HEK293T (cell line): ENCODE data around the gene SCAF1.

Experiments used
- BHLHE40 ChIP-seq: fragments of 450-650 bp; IDR thresholded peaks from 2 replicates; pipeline ENCODE4 v1.6.1; 2016; ENCODE audit warnings: mild to moderate bottlenecking, moderate library complexity, borderline replicate concordance
- ELF4 ChIP-seq: fragments of 450-650 bp; IDR thresholded peaks from 2 replicates; pipeline ENCODE4 v1.6.1; 2017; ENCODE audit warnings: antibody characterized with exemption
- FOXA1 ChIP-seq: fragments of 450-650 bp; IDR thresholded peaks from 2 replicates; pipeline ENCODE4 v1.6.1; 2016; ENCODE audit warnings: mild to moderate bottlenecking
- FOXK2 ChIP-seq: fragments of 450-650 bp; IDR thresholded peaks from 2 replicates; pipeline ENCODE4 v1.6.1; 2016; ENCODE audit warnings: mild to moderate bottlenecking
- FOXM1 ChIP-seq: fragments of 450-650 bp; IDR thresholded peaks from 2 replicates; pipeline ENCODE4 v1.6.1; 2017; ENCODE audit warnings: mild to moderate bottlenecking, borderline replicate concordance
- HDGF ChIP-seq: fragments of 450-650 bp; IDR thresholded peaks from 2 replicates; pipeline ENCODE4 v1.6.1; 2017; ENCODE audit warnings: antibody characterized with exemption, borderline replicate concordance
- LEF1 ChIP-seq: fragments of 450-650 bp; IDR thresholded peaks from 2 replicates; pipeline ENCODE4 v1.6.1; 2017; ENCODE audit warnings: mild to moderate bottlenecking, borderline replicate concordance
- NFRKB ChIP-seq: fragments of 450-650 bp; IDR thresholded peaks from 2 replicates; pipeline ENCODE4 v1.6.1; 2016; ENCODE audit warnings: mild to moderate bottlenecking, moderate library complexity
- SP1 ChIP-seq: fragments of 450-650 bp; IDR thresholded peaks from 2 replicates; pipeline ENCODE4 v1.6.1; 2017
- SUZ12 ChIP-seq: fragments of 450-650 bp; IDR thresholded peaks from 2 replicates; pipeline ENCODE4 v1.6.1; 2016; ENCODE audit warnings: mild to moderate bottlenecking
- ZNF384 ChIP-seq: fragments of 450-650 bp; IDR thresholded peaks from 2 replicates; pipeline ENCODE4 v1.6.1; 2016
- TF ChIP-seq, protein P1 (sequence below): fragments of 450-650 bp; IDR thresholded peaks from 2 replicates; pipeline ENCODE4 v1.6.1; 2016

GRCh38 chr19:49643466-49643865, 1.5 kb downstream of the SCAF1 start:
- TF ChIP-seq NFRKB (no peak), SP1 (no peak), HDGF (no peak), ELF4 (no peak), FOXM1 (no peak), BHLHE40 (no peak), ZNF384 (no peak), FOXK2 (no peak), SUZ12 (no peak), LEF1 (no peak), FOXA1 (no peak)
- TF ChIP-seq, protein P1, sequence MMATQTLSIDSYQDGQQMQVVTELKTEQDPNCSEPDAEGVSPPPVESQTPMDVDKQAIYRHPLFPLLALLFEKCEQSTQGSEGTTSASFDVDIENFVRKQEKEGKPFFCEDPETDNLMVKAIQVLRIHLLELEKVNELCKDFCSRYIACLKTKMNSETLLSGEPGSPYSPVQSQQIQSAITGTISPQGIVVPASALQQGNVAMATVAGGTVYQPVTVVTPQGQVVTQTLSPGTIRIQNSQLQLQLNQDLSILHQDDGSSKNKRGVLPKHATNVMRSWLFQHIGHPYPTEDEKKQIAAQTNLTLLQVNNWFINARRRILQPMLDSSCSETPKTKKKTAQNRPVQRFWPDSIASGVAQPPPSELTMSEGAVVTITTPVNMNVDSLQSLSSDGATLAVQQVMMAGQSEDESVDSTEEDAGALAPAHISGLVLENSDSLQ, result no peak
